HepG2 (cell line): ENCODE results near the gene FOXA1. TPM values are rescaled to one million over a fixed set of nuclear protein-coding genes. Genes with fewer than 3 reads are reported as not detected.

ENCODE experiments used
- ATF6 ChIP-seq: sonication (generic); formaldehyde crosslinking; conservative IDR thresholded peaks from 2 replicates; pipeline ENCODE4 v1.4.0; 2020; ENCODE audit warnings: missing genetic modification reagents
- FUBP1 ChIP-seq: sonication (generic); formaldehyde crosslinking; IDR thresholded peaks from 2 replicates; pipeline ENCODE4 v1.5.1; 2020; ENCODE audit warnings: missing genetic modification reagents, mild to moderate bottlenecking, borderline replicate concordance
- HMGXB4 ChIP-seq, 2 experiments: sonication (generic) in 1 of 2; formaldehyde crosslinking in 1 of 2; IDR thresholded peaks; 2 replicates each; pipeline versions ENCODE4 v1.4.0 to v1.6.1; 2018 to 2020; ENCODE audit warnings: missing genetic modification reagents in 2 of 2, borderline replicate concordance in 1 of 2, low read depth in 1 of 2, mild to moderate bottlenecking in 1 of 2, missing biosample characterization in 1 of 2
- HNRNPH1 ChIP-seq: fragments of 200-400 bp; formaldehyde crosslinking; optimal IDR thresholded peaks from 2 replicates; pipeline ENCODE3; 2017; ENCODE audit warnings: mild to moderate bottlenecking, low read depth, low read length
- HNRNPL ChIP-seq: fragments of 200-400 bp; formaldehyde crosslinking; IDR thresholded peaks from 2 replicates; pipeline ENCODE4 v1.6.1; 2017; ENCODE audit warnings: mild to moderate bottlenecking, low read depth, low read length
- HOXA3 ChIP-seq: sonication (generic); formaldehyde crosslinking; IDR thresholded peaks from 2 replicates; pipeline ENCODE4 v1.5.0; 2020; ENCODE audit warnings: missing genetic modification reagents
- IKZF1 ChIP-seq: fragments of 450-650 bp; IDR thresholded peaks from 2 replicates; pipeline ENCODE4 v1.7.1; 2016
- KAT8 ChIP-seq: IDR thresholded peaks from 2 replicates; pipeline ENCODE4 v1.6.1; 2016; ENCODE audit warnings: missing genetic modification reagents, missing compliant biosample characterization
- NFKB2 ChIP-seq: sonication (generic); formaldehyde crosslinking; IDR thresholded peaks from 2 replicates; pipeline ENCODE4 v1.4.0; 2020; ENCODE audit warnings: missing genetic modification reagents, borderline replicate concordance
- NONO ChIP-seq, 2 experiments: fragments of 450-650 bp in 1 of 2; sonication (generic) in 1 of 2; formaldehyde crosslinking in 1 of 2; IDR thresholded peaks in 1 of 2; conservative IDR thresholded peaks in 1 of 2; 2 replicates each; pipeline versions ENCODE4 v1.6.1 to v1.8.0; 2017 to 2022; ENCODE audit warnings: mild to moderate bottlenecking in 1 of 2, missing genetic modification reagents in 1 of 2, moderate library complexity in 1 of 2
- NR1H2 ChIP-seq: sonication (generic); formaldehyde crosslinking; IDR thresholded peaks from 2 replicates; pipeline ENCODE4 v1.8.1; 2022; ENCODE audit warnings: low read depth, missing genetic modification reagents, borderline replicate concordance
- PAX8 ChIP-seq: sonication (generic); formaldehyde crosslinking; IDR thresholded peaks from 2 replicates; pipeline ENCODE4 v1.8.0; 2022; ENCODE audit warnings: mild to moderate bottlenecking, missing genetic modification reagents, borderline replicate concordance
- RAD51 ChIP-seq: fragments of 450-650 bp; IDR thresholded peaks from 2 replicates; pipeline ENCODE4 v1.6.1; 2016; ENCODE audit warnings: borderline replicate concordance
- SCMH1 ChIP-seq: sonication (generic); formaldehyde crosslinking; IDR thresholded peaks from 2 replicates; pipeline ENCODE4 v1.9.0; 2021; ENCODE audit warnings: missing genetic modification reagents, mild to moderate bottlenecking, borderline replicate concordance
- SRSF4 ChIP-seq: fragments of 200-400 bp; formaldehyde crosslinking; IDR thresholded peaks from one replicate; pipeline ENCODE4 v1.6.1; 2018; ENCODE audit warnings: mild to moderate bottlenecking, low read depth, low read length, moderate library complexity; ENCODE audit not compliant: poor library complexity, severe bottlenecking
- TBX3 ChIP-seq: fragments of 450-650 bp; IDR thresholded peaks from 2 replicates; pipeline ENCODE4 v1.6.1; 2017; ENCODE audit warnings: antibody characterized with exemption, mild to moderate bottlenecking, inconsistent platforms, borderline replicate concordance
- TERF1 ChIP-seq: sonication (generic); formaldehyde crosslinking; IDR thresholded peaks from 2 replicates; pipeline ENCODE4 v1.8.0; 2022; ENCODE audit warnings: mild to moderate bottlenecking, missing genetic modification reagents, moderate library complexity
- TP53 ChIP-seq: sonication (generic); formaldehyde crosslinking; conservative IDR thresholded peaks from 2 replicates; pipeline ENCODE4 v1.4.0; 2020; ENCODE audit warnings: missing genetic modification reagents
- ZFX ChIP-seq: sonication (generic); formaldehyde crosslinking; IDR thresholded peaks from 2 replicates; pipeline ENCODE4 v1.4.0; 2020; ENCODE audit warnings: mild to moderate bottlenecking, low read depth, missing genetic modification reagents, moderate library complexity
- ZMYM2 ChIP-seq: sonication (generic); formaldehyde crosslinking; IDR thresholded peaks from 2 replicates; pipeline ENCODE4 v1.8.0; 2022; ENCODE audit warnings: mild to moderate bottlenecking, missing genetic modification reagents
- ZMYM3 ChIP-seq: sonication (generic); formaldehyde crosslinking; IDR thresholded peaks from 2 replicates; pipeline ENCODE4 v1.5.1; 2020; ENCODE audit warnings: mild to moderate bottlenecking, missing genetic modification reagents
- ZNF367 ChIP-seq: sonication (generic); formaldehyde crosslinking; IDR thresholded peaks from 2 replicates; pipeline ENCODE4 v1.4.0; 2020; ENCODE audit warnings: missing genetic modification reagents, borderline replicate concordance
- ZNF432 ChIP-seq: sonication (generic); formaldehyde crosslinking; IDR thresholded peaks from 2 replicates; pipeline ENCODE4 v1.5.0; 2020; ENCODE audit warnings: missing genetic modification reagents, mild to moderate bottlenecking, borderline replicate concordance
- ZNF44 ChIP-seq: sonication (generic); formaldehyde crosslinking; IDR thresholded peaks from 2 replicates; pipeline ENCODE4 v1.5.1; 2020; ENCODE audit warnings: mild to moderate bottlenecking, missing genetic modification reagents
- ZNF598 ChIP-seq: sonication (generic); formaldehyde crosslinking; IDR thresholded peaks from 2 replicates; pipeline ENCODE4 v1.5.1; 2020; ENCODE audit warnings: mild to moderate bottlenecking, missing genetic modification reagents, borderline replicate concordance
- polyA plus RNA-seq, 8 experiments: library from polyadenylated mRNA; depleted of rRNA in 3 of 8; stranded (reverse) in 7 of 8; unstranded in 1 of 8; fragments of >200 nt; fragmentation: Illumina TruSeq in 4 of 8; extraction: Trizol in 4 of 8; gene quantifications; 2 replicates each; pipeline versions ENCODE4 v1.2.1 to v1.2.3, GENCODE V29; 2011 to 2016; ENCODE audit warnings: low read depth in 4 of 8, missing spikeins in 1 of 8, mixed read lengths in 1 of 8; ENCODE audit not compliant: insufficient read depth in 1 of 8
- total RNA-seq, 5 experiments: library from RNA; depleted of rRNA; stranded (reverse); fragments of >200 nt; fragmentation: Illumina TruSeq; extraction: Trizol; gene quantifications; 2 replicates each; pipeline ENCODE4 v1.2.3, GENCODE V29; 2016; ENCODE audit warnings: low read depth in 1 of 5

Gene FOXA1
- total and polyA plus RNA-seq, 2 of the 13 experiments (the other 11 are each of a cell fraction or from before 2014, with no cell fraction given) = 43.4 to 58.6 TPM

- TF ChIP-seq PAX8 (CRISPR knock-in tag) (no peak), NFKB2 (no peak), ZNF598 (CRISPR knock-in tag) (no peak), NONO (IDR thresholded peaks at IDR 0.05) (no peak), NONO (CRISPR knock-in tag; conservative IDR thresholded peaks at IDR 0.05) (no peak), TERF1 (CRISPR knock-in tag) (no peak), HMGXB4 (CRISPR knock-in tag; IDR thresholded peaks at IDR 0.05; ENCODE audit: borderline replicate concordance in 1 of 2, low read depth in 1 of 2) (no peak), TP53 (CRISPR knock-in tag) (no peak), NR1H2 (no peak), SCMH1 (CRISPR knock-in tag) (no peak), ZNF44 (CRISPR knock-in tag) (no peak), FUBP1 (CRISPR knock-in tag) (no peak), ZNF367 (CRISPR knock-in tag) (no peak), HOXA3 (CRISPR knock-in tag) (0 out of 2 replicates have a peak, but pooled peaks have one; percentile 28), KAT8 (CRISPR knock-in tag) (no peak), ZMYM3 (CRISPR knock-in tag) (no peak), ZMYM2 (0 out of 2 replicates have a peak, but pooled peaks have one; percentile 33), HNRNPL (no peak), HNRNPH1 (no peak), IKZF1 (no peak), TBX3 (no peak), SRSF4 (no peak), ZFX (CRISPR knock-in tag) (no peak), ATF6 (CRISPR knock-in tag) (no peak), ZNF432 (CRISPR knock-in tag) (no peak), RAD51 (no peak)
Observed at GRCh38 chr14:37597538-37597913, 2.5 kb upstream of the FOXA1 start (continued).
